CD1c-positive myeloid dendritic cell (primary cell): ENCODE measurements around the gene ACSM3.
"Not testable (repeated sequence)": the region's sequence is repeated elsewhere in the genome, so short reads cannot be mapped to it uniquely, and the experiment has no call there.

Experiments used
- DNase-seq: peaks from one replicate; pipeline ENCODE4 v3.0.0-alpha.2; 2016; ENCODE audit errors: extremely low spot score

ACSM3 gene, protein sequence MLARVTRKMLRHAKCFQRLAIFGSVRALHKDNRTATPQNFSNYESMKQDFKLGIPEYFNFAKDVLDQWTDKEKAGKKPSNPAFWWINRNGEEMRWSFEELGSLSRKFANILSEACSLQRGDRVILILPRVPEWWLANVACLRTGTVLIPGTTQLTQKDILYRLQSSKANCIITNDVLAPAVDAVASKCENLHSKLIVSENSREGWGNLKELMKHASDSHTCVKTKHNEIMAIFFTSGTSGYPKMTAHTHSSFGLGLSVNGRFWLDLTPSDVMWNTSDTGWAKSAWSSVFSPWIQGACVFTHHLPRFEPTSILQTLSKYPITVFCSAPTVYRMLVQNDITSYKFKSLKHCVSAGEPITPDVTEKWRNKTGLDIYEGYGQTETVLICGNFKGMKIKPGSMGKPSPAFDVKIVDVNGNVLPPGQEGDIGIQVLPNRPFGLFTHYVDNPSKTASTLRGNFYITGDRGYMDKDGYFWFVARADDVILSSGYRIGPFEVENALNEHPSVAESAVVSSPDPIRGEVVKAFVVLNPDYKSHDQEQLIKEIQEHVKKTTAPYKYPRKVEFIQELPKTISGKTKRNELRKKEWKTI

DNA sequence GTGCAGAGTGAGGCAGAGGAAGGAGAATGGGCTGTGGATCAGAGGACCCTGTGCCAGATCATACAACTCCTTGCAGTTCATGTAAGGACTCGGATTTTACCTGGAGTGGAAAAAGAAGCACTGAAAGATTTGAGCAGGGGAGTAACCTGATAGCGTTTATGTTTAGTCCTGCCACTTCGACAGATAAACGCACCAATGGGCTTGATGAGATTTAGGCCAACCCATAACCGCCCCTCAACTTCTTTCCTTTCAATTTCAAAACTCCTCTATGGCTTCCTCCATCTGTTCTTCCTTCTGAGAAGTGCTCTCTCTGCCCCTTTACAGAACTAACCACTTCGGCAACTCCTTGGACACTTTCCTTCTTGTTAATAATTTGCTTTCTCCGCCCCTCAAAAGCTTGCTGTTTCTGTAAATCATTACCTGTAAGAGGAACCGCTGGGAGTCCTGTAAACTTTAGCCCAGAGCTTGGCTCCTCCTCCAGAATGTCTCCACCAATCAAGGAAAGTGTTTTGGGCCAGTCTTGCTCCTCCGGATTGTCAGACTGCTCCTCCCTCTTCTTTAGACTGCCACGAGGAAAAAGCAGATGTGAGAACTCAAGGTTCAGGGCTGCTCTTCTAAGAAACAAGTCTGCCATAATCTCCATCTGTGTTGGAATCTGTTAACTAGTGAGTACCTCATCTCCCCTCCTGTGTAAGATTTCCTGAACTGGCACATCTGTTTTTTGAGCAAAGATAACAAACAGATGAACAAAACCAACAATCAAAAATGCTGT, at the start of gene ACSM3:
Gene ACSM3, plus strand, starts transcription at position 554 of the 772 bp plus-strand sequence. CDS start 6,021 bp downstream, outside the sequence.
- DNase-seq = peak; percentile 91

- DNase-seq = not testable (repeated sequence)
Observed at GRCh38 chr16:20717718-20718117, 46.1 kb upstream of the ACSM3 start.

GRCh38 chr16:20720251-20720650, 43.6 kb upstream of the ACSM3 start:
- no peak for DNase-seq

DNA sequence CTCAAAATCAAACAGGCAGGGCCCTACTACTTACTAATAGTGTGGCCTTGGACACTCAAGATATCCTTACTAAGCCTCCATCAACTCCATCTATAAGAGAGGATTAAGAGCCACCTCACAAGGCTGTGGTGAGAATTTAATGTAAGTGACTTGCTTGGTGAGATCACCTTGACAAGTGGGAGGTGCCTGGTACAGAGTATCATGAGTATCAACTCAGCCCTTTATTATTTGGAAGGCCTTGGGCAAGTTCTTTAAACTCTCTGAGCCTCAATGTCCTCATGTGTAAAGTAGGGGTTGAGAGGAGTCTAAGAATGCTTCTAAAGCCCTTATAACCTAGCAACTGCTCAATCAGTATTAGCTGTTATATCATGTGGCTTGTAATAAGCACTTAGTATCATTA, 37.2 kb upstream of the ACSM3 start:
- DNase-seq = no peak

DNA sequence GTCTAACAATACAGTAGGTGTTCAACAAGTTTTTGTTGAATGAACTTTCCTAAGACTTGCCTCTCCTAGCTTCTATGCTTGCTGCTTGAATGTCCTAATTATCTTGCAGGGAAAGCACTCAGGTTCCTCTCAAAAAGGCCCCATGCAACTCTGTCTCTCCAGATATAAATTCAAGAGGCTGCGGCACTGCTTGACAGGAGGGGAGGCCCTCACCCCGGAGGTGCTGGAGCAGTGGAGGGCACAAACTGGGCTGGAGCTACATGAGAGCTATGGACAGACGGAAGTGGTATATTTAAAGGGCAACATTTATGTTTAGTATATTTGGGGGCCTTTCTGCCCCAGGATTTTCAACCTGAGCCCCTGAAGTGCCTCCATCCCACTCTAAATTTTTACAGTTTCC, 36.6 kb upstream of the ACSM3 start:
- no peak for DNase-seq

DNA sequence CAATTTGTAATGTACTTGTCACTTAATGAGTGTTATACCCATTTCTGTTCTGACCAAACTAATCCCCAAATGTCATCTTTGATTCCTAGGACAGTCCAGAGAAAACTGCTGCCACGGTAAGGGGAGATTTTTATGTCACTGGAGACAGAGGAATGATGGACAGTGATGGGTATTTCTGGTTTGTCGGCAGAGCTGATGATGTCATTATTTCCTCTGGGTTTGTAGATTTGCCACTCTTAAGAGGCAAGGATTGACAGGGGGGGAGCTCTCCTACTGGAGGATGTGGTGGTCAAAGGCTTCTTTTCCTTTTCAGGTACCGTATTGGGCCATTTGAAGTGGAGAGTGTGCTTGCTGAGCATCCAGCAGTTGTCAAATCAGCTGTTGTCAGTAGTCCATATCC, 34.7 kb upstream of the ACSM3 start:
- DNase-seq = no peak

- DNase-seq = no peak
Observed at GRCh38 chr16:20734056-20734455, 29.8 kb upstream of the ACSM3 start.

GRCh38 chr16:20734782-20735181, 29.0 kb upstream of the ACSM3 start:
- no peak for DNase-seq

DNA sequence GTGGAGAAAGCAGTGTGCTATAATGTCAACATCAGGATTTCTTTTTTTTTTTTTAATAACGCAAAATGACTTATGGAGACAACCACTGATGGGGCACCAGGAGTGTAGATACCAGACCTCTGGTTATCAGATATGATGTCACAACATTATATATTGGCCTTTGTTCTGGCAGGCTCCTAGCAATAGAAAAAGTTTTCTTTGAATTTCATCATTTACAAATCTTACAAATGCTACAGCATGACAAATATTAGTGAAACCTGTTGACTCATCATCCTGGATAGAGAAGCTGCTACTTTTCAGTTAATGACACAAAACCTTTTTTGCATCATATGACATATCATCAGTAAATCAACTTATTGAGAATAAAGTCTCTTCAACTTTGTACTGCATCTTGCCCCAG, 28.3 kb upstream of the ACSM3 start:
- DNase-seq = no peak

- peak; percentile 12 for DNase-seq
Observed at GRCh38 chr16:20740007-20740883, 23.6 kb upstream of the ACSM3 start.

DNA sequence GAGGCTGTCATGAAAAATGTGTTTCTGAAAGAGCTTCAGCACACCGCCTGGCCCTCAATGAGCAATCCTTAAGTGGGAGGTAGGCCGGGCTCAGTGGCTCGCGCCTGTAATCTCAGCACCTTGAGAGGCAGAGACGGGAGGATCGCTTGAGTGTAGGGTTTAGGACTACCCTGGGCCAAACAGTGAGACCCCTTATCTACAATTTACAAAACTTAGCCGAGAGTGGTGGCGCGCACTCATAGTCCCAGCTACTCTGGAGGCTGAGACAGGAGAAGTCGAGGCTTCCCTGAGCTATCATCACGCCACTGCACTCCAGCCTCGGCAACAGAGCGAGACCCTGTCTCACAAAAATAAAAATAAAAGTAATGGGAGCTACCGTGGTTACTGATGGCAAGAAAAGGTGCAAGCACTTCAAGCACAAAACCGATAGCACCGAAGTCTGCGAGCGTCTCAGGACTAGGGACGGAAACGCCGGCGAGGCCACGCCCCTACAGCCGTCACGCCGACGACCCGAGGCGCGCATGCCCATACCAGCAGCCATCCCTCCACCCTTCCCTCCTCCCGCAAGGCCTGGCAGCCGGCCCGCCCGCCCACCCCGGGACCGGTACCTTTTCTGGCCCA, 22.8 kb upstream of the ACSM3 start:
- peak; percentile 93 for DNase-seq

DNA sequence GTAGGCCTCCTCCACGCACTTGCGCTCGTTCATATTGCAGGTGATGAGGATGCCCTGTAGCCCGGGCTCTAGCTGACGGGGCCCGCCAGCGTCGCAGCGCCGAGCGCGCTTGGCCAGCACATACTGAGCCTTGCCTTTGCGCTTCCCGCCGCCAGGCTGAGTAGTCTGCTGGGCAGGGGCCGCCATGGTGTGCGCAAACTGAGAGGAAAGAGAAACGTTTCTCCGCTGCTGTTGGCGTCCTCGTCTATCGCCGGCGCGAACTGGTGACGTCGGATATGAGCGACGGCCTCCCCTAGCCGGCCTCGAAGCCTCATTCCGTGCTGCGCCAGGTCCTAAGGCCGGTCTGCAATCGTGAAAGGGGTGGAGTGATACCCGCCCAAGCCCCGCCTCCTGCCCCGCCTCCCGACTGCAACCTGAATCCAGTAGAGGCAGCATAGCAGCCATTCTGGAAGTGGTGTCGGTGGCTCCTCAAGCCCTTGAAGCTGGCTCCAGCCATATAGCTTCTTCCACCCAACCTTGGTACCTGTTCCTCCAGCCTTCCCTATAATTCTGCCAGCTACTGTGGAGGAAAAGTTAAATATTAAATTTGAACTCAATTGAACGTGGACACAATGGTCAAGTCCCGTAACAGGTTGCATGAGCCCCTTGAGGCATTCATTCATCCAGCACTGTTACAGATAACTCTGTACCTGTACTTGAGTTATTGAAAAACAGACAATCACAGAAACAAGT, 22.1 kb upstream of the ACSM3 start, which contains the start of gene THUMPD1:
Gene THUMPD1, minus strand, starts transcription at position 265 of the 732 bp plus-strand sequence. Its CDS starts 79 bp downstream, at position 186.
- peak; percentile 97 for DNase-seq

DNA sequence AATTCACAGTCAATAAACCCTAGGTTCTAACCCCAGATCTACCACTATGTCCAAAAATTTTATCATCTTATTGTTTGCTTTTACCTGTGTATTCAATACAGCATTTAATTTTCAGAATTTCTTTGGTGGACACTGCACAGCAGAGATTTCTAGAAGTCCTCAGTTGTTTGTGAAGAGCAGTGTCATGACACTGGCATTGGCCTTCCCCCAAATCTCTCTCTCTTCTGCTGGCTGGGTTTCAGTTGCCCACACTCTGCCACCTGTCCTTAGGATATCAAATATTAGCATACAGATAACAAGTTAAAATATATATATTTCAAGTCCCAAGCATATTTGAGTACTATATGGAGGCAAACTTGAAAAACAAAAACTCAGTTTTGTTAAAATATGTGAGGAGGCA, 20.2 kb upstream of the ACSM3 start:
- DNase-seq = no peak

DNA sequence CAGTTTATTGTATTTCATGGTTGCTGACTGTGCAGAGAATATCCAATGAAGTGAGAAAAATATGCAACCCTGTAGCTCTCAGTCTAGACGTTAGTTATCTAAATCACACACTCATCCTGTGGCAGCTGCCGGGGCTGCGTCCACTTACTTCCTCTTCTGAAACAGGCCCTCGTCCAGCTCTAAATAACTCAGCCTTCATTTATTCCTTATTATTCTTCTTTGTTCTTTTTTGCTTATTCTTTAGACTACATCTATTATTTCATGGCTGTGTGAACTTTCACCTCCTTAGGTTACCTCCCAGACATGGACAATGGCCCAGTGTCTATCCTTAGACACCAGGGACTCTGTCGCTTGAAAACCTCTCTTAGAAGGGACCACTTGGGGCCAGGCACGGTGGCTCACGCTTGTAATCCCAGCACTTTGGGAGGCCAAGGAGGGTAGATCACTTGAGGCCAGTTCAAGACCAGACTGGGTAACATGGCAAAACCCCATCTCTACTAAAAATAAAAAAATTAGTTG, 18.8 kb upstream of the ACSM3 start:
- peak; percentile 34 for DNase-seq

GRCh38 chr16:20746461-20746860, 17.4 kb upstream of the ACSM3 start:
- no peak for DNase-seq

DNA sequence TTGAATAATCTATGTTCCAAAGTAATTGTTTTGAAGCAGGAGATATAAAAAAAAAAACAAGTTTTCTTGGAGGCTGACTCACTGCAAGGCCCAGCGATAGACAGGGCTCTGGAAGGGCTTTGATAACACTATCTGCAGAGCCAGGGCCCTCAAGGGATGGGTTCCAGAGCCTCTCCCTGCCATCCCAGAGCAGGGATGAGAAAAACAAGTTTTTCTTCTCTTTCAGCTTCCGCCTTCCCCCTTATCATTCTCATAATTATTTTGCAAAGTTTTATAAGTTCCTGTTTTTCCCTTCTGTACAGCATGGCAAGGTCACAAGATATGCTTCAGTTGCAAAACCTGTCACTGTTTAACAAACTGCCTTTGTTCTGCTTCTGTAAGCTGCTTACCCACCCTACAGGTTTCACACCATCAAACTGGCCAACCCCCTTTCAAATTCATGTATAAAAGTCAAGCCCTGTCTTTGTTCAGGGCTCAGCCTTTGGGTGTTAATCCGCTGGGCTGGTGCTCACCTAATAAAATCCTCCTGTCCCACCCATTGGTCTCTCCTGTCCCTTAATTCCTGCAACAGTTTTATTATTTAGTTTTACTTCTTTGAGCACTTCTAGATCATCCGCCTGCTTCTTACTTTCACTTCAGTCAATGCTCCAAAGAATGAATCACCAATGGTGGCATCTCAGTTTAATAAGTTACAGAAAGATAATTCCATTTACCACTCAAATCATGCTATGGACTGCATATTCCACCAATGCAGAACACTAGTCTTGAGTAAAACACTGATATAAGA, 16.6 kb upstream of the ACSM3 start:
- peak; percentile 58 for DNase-seq

- no peak for DNase-seq
Observed at GRCh38 chr16:20749474-20749873, 14.3 kb upstream of the ACSM3 start.

DNA sequence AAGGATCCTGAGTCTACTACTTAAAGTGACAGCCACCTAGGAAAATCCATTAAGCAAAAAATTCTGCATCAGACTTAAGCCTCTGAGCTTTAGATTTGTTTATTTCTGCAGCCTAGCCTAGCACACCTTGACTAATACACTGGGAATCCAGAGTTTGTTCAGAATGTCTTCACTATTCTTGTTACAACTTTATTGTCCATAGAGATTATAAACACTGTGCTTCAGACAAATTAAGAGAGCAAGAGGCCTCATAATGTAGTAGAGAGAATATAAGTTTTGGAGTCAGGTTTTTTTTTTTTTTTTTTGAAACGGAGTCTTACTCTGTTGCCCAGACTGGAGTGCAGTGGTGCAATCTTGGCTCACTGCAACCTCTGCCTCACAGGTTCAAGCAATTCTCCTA, 13.3 kb upstream of the ACSM3 start:
- no peak for DNase-seq

GRCh38 chr16:20753727-20754126, 10.1 kb upstream of the ACSM3 start:
- DNase-seq = no peak
